ENCODE measurements around the gene RLBP1.
"Not testable (repeated sequence)": the region's sequence is repeated elsewhere in the genome, so short reads cannot be mapped to it uniquely, and the experiment has no call there.

RLBP1 gene

DNA sequence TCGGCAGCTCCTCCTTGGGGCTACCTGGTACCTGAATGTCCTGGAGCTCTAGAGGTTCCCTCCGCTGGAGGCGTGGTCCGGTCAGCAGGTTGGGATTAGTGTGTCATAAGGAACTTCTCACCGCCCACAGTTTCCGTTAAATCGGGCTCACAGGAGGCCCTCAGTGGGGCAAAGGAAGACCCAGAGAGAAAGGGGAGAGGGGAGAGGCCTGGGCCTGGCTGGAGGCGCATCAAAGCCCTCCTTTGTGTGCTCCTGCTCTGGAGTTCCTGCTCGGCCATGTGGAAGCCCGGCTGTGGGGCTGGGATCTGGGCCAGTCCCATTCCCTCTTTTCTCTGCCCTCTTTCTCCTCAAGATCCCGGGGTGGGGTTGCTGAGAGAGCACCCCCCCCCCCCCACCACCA, at the start of gene RLBP1:
Gene RLBP1, minus strand, starts transcription at position 37 of the 400 bp plus-strand sequence. CDS start 2,604 bp downstream, outside the sequence.
- no peak for DNase-seq

DNA sequence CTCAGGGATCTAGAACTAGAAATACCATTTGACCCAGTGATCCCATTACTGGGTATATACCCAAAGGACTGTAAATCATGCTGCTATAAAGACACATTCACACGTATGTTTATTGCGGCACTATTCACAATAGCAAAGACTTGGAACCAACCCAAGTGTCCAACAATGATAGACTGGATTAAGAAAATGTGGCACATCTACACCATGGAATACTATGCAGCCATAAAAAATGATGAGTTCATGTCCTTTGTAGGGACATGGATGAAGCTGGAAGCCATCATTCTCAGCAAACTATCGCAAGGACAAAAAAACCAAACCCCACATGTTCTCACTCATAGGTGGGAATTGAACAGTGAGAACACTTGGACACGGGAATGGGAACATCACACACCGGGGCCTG, 28.8 kb upstream of the RLBP1 start:
- DNase-seq, result not testable (repeated sequence)

DNA sequence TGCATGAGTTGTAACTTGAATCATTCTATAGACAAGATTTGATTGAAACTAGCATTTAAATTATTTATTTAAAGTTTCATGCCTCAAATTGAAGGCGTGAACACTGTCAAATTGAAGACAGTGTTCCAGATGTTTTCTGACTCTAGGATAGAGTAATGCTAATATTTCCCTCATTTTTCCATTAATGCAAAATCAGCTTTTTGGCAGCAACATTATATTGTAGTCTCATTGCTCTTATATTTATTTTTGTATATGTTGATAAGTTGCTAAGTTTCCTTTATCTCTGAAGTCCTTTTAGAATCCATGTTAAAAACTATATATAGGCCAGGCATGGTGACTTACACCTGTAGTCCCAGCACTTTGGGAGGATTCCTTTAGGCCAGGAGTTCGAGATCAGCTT, 27.2 kb upstream of the RLBP1 start:
- DNase-seq, result no peak

DNA sequence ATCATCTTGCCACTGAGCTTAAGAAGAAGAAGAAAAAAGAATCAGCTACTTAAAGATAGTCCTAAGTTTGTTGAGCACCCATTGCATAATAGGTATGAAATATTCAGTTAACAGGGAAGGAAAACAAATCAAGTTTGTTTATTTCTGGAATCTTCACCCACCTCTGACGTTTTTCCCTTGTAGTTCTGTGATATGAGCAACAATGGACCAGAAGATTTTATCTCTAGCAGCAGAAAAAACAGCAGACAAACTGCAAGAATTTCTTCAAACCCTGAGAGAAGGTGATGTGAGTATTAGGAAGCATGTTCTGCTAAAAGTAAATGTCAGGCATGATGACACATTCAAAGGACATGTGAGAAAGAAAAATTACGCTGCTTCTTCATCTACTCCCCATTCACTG, 26.1 kb upstream of the RLBP1 start:
- DNase-seq, result no peak

DNA sequence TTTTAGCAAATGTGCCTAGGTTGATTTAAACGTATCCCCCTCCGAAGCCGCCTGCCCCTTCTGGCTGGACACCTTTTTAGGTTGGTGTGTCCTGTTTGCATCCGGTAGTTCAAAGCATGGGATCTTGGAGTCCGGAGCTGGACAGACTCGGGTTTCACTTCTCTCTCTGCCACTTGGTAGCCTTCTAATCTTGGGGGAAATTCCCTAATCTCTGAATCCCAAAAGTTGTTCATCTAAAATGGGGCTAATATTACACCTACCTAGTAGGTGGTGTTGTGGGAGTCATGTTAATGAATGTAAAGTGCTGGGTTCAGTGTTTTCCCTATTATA, 23.2 kb upstream of the RLBP1 start:
- no peak for DNase-seq

DNA sequence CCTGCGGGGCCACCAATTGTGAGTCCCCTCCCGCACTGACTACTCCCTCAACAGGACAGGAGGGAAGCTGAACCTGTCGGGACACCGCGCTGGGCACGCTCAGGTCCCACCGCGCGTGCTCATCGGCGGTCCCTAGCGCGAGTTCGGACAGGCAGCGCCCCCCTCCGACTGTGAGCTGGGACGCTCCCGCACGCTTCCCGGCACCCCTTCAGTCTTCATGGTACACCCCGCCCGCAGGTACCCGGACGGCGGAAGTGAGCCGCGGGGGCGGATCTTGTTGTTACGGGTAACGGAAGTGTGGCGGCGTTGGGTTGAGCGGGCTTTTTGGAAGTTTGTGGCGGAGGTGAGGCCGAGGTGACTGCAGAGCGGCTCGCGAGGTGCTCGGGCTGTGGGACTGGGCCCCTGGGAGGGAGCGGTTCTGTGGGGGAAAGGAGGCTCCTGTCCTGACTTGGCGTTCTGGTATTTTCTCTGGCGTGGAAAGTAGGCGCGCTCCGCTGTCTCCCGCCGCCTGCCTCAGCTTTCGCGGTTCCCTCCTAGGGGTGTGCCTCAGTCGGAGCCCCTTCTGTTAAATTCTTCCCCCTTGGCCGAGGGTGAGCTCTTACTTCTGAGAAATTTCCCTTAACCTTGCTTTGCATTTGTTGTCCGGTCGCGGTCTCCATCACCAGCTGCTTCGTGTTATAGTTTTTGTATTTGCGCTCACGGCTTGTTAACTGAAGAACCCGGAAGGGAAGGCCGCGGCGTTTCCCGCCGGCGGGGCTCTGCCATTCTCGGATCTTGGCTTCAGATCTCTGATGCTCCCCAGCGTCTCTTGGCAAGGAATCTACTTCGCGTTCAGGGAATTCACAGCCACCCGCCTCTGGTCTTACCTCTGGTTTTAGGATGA, 22.6 kb upstream of the RLBP1 start, which contains the start of gene FANCI:
Gene FANCI, plus strand, starts transcription at position 289 of the 883 bp plus-strand sequence. CDS start 3,669 bp downstream, outside the sequence.
- peak; percentile 96 for DNase-seq

DNA sequence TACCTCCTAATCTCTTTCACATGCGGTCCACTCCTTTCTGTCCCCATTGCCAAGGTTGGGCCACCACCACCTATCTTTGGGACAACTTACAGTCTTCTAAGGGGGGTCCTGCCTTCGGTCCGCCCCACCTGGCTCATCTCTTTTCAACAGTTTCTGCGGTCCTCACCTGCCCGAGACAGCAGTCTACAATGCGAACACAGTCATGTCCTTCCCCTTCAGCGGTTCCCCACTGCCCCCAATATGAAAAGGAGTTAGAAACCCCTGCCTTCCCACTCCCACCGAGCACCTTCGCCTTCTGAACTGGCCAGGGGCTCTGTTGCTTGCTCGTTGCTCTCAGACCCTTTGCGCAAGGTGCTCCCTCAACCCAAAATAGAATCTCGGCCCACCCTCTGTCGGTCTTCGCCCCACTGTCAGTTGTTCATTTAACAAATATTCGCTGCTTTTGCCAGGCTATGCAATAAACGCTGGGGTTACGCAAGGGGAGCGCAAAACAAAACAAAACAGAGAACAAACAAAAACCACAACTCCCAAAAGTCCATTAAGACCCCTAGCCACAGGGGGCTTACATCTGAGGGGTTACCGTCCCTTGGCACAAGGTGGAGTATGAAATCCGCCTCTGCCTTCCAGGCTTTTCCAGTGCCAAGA, 21.8 kb upstream of the RLBP1 start:
- no peak for DNase-seq

DNA sequence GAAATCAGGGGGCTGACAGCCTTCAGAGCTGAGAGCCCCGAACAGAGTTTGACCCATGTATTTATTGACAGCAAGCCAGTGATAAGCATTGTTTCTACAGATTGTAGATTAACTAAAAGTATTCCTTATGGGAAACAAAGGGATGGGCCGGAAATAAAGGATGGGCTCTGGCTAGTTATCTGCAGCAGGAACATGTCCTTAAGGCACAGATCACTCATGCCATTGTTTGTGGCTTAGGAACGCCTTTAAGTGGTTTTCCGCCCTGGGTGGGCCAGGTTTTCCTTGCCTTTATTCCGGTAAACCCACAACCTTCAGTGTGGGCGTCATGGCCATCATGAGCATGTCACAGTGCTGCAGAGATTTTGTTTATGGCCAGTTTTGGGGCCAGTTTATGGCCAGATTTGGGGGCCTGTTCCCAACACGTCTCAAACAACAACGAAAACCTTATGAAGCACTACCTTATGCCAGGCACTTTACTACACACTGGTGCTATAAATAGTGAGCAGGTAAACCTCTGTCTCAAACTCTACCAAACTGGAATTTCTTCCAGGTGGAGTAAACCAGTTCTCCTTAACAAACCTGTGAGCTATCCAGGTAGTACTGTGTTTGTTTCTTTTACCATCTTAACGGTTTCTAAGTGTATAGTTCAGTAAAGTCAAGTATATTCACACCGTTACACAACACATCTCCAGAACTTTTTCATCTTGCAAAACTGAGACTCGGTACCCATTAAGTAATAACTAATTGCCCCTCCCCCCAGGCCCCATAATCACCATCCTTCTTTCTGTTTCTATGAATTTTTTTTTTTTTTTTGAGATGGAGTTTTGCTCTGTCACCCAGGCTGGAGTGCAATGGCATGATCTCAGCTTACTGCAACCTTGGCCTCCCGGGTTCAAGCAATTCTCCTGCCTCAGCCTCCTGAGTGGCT, 18.8 kb upstream of the RLBP1 start:
- DNase-seq, result not testable (repeated sequence)

DNA sequence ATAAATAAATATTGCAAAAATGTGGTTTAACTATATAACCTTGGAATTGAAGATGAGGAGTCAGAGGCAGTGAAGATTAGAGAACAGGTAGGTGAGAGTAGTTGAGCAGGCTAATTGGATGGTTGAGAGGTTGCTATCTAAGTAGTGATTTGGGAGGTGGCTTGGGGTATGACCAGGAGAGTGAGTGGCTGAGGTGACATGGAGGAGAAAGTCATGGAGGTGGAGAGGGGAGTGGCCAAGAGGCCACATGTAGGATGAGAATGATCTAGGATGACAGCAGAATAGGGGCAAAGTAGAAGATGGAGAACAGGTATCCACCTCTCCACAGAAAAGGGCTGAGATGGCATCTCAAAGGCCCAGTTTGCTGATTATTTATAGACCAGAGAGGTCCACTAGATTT, 10.5 kb upstream of the RLBP1 start:
- DNase-seq, result no peak

DNA sequence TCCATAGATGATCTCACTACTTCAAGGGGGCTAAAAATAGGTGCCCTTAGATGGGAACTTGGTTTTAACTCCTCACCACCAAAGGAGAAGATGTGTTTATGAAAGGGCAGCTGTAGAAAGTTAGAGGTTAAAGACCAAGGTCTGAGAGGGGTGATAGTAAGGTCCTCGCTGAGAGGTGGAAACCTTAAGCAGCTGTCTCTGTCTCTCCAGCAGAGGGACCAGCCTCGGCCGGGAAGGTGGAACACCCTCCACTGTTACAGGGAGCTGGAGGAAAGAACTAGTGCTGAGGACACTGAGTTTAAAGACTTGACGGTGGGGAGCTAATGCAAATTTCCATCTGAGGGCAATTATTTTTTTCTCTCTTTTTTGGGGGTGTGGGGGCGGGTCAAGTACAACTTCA, 8.9 kb upstream of the RLBP1 start:
- no peak for DNase-seq

DNA sequence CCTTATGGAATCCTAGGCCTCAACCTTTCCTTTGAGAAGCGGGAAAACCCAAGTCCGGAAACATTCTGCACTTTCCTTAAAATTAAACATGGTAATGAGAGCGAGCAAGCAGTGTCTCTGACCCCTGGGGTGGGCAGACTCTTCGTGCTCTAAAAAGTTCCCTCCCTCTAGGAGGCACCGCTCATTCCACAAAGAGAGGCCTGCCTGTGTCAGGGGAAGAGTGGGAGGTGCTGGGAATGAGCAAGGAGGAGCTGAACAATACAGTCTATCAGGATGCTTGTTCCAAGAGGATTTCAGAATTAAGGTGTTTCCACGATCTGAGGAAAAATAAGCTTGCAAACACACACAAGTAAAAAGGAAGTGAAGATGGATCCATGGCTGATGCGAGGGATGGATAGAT, 6.0 kb upstream of the RLBP1 start:
- no peak for DNase-seq

DNA sequence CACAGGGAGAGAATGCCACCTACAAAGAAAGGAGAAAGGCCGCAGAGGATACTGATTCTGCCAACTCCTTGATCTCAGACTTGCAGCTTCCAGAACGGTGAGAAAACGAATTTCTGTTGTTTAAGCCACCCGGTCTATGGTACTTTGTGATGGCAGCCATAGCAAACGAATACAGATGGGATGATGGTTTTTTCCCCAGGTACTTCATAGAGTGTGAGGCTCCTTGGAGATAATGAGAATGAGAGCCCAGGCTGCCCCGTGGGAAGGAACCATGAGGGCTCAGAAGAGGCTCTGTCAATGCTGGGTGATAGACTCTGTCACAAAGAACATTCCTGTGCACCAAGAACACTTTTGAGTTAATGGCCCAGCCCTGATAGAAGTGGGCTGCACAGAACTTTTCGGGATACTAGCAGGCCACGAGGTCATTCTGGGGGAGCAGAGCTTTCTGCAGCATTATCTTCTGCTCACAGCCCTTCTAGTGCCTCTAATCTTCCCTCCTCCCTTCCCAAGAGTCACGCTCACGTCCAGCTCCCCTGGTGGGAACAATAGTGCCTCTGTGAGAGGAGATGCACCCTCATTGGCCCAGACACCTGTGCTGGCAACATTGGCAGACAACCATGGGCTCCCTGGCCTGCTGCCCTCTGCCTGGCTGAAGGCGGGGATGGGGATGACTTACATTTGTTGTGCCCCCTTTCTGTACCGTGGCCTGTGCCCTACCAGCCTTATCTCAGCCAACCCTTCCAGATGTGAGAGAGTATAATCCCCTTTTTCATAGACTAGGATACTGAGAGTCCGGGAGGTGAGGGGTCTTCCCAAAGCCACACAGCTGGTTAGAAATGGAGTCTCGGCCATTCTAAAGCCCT, 5.2 kb upstream of the RLBP1 start:
- DNase-seq, result no peak

DNA sequence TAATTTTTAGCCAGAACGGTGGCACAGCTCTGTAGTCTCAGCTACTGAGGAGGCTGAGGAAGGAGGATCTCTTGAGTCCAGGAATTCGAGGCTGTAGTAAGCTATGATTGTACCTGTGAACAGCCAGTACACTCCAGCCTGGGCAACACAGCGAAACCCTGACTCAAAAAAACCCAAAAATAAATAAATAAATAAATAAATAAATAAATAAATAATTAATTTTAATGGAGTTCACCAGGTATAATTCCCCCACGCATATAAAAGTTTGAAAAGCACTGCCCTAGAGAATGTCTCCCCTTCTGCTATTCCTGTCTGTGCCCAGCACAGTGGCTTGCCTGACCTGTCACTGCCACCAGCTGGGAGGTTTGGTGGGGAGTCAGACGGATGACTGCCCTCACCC, 4.2 kb upstream of the RLBP1 start:
- DNase-seq, result no peak

DNA sequence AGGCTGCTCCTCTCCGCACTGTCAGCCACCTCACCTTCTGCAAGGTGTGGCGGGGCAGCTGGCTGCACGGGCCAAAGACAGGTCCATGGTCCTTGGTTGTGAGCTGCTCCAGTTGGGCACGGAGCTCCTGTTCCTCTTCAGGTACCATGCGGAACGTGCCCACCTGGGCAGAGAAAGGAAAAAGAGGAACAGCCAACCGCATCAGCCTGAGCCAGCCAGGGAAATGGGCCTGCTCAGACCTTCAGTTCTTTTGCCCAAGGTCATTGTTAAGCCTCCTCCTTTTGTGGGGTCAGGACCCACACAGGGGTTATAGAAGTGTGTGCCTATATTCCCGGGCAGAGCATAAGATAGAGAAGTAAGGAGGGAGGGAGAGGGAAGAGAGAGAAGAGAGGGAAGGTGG, 2.8 kb downstream of the RLBP1 start:
- DNase-seq, result no peak

DNA sequence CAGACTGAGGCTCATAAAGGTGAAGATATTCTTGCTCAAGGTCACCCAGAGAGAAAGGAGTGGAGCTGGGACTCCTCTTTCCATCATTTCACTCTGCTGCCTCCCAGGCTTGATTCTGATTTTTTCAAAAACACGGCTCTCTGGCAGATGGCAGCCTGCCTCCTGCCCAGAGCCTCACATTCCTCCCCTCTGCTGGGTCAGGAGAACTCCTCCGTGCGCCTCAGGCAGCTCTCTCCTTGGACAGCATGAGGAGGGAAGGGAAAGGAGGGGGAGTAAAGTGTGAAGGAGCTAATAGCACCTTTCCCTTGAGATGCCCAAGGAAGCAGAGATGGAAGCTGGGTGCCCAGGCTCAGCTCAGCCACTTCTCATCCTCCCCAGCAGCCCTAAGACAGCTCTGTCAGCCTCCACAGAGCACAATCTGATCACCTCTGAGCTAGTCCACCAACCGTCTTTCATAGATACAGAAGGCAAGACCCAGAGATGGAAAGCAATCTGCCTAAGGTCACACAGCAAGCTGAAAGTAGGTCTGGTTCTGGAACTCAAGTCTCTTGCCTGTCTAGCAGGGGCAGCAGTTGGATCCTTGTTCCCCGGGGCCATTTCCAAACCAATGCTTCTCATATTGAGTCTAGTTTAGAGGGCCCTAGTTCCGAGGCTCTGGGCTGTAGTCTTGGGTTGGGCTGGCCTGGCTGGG, 3.5 kb downstream of the RLBP1 start:
- no peak for DNase-seq

DNA sequence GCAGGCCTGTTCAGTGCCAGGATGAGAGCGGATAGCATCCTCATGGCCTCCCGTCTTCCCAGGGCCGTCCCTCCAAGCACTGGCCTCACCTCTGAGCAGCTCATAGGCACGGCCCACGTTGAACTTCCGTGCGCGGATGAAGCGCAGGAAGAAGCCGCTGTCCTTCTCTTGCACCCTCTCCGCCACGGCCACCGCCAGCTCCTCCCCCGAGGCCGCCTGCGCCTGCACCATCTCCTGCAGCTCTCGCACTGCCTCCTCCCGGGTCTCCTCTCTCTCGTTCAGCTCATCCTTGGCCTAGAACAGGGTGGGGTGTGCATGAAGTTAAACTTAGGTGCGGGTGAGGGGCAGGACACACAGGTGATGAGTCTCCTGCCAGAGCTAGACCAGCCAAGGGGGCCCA, 4.3 kb downstream of the RLBP1 start:
- no peak for DNase-seq

DNA sequence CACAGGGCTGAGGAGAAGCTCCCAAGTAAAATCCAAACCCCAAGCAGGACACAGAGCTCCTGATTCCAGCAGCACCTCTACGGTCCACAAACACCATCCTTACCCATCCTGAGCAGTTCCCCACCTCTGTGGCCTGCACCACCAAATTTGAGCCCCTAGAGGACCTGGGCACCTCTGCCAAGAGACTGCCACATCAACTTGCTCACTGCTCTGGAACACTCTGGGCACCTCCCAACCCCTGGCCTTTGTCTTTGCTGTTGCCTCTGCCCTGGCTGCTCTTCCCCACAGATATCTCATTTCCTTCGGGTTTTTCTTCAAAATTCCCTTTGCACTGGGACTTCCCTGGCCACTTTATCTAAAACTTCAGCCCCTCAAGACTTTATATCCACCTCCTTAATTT, 5.8 kb downstream of the RLBP1 start:
- no peak for DNase-seq

DNA sequence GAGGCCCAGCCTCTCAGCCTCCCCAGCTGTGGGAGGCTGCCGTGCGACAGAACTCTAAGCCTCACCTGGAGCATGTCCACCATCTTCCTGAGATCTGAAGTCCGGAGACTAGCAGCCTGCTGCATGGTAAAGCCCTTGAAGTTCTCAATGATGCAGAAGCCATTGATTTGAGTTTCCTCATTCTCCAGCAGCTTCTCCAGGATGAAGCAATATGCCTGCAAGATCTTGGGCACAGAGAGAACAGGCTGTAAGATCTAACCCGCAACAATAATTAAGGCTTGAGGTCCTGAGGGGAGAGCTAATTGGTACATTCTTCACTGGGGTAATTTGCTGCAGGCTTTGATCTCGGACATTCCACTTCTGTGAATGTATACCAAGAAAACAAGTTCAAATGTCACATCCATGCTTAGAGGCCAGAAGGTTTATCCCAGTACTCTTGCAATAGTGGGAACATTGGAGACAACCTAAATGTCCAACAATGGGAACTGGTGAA, 9.7 kb downstream of the RLBP1 start:
- no peak for DNase-seq

DNA sequence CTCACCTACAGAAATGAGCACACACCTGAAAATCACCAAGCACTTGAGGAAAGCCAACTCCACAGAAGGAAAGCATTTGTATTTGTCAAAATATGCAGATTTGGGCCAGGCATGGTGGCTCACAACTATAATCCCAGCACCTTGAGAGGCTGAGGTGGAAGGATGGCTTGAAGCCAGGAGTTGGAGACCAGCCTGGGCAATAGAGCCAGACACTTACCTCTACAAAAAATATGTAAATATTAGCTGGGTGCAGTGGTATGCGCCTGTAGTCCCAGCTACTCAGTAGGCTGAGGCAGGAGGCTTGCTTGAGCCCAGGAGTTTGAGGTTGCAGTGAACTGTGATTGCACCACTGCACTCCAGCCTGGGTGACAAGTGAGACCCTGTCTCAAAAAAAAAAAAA, 12.3 kb downstream of the RLBP1 start:
- no peak for DNase-seq

DNA sequence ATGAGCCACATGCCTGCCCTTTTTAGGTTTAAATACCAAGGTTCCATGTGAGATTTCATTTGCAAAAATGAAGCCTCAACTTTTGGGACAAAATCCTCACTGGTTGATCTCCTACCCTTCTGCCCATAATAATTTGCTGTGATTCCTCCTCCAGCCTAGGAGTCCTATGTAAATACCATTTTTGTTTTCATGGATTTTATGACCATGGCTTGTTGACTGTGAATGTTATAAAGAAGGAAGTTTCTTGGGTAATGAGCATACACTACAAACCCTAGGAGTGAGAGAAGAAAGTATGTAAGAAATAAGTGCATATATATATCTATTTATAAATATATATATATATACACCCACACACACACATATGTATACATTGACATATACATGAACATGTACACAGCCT, 13.1 kb downstream of the RLBP1 start:
- DNase-seq, result no peak

DNA sequence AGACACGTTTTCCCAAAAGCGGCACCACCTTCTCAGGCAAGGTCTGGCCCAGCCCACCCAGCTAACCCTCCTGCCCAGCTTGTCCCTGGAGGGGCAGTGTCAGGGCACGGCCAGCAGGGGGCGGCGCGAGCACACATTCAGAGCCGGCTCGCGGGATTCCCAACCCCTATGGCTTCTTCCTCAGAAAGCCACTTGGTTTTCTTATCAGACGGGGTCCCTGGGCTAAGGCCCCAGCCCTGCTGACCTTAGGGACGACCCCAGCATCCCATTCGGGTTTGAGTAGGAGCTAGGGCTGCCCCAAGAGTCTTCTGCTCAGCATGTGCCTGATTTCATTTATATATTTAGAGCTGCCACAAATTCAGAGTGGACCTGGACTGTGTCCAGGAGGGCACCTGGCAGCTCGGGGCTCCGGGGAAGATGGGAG, 14.5 kb downstream of the RLBP1 start:
- DNase-seq, result peak; percentile 67

Data from activated gamma-delta T cell treated with Interleukin-2 at 50 U/mL for 16 hours (primary cell).